SKM-1 (cell line): ENCODE results near the gene ST8SIA5.
"Not testable (repeated sequence)": the region's sequence is repeated elsewhere in the genome, so short reads cannot be mapped to it uniquely, and the experiment has no call there.

Experiments
- DNase-seq: peaks from one replicate; lab custom pipeline; 2025; ENCODE audit not compliant: unreplicated experiment; lab: John Stamatoyannopoulos, UW

ST8SIA5 gene

GRCh38 chr18:46756559-46757201, at the start of gene ST8SIA5:
TSS of gene ST8SIA5 (minus strand) at chr18:46757053. CDS start at chr18:46756508, 545 bp downstream.
- DNase-seq: no peak

GRCh38 chr18:46795945-46796344, 39.1 kb upstream of the ST8SIA5 start:
- not testable (repeated sequence) for DNase-seq

- DNase-seq: no peak
Observed at GRCh38 chr18:46794607-46795006, 37.8 kb upstream of the ST8SIA5 start.

- no peak for DNase-seq
Observed at GRCh38 chr18:46793565-46793964, 36.7 kb upstream of the ST8SIA5 start.

- no peak for DNase-seq
Observed at GRCh38 chr18:46789088-46789487, 32.2 kb upstream of the ST8SIA5 start.

GRCh38 chr18:46787674-46788073, 30.8 kb upstream of the ST8SIA5 start:
- no peak for DNase-seq

GRCh38 chr18:46772357-46772756, 15.5 kb upstream of the ST8SIA5 start:
- peak; percentile 17 for DNase-seq

GRCh38 chr18:46771141-46771540, 14.3 kb upstream of the ST8SIA5 start:
- no peak for DNase-seq

GRCh38 chr18:46770708-46771107, 13.9 kb upstream of the ST8SIA5 start:
- DNase-seq: no peak

GRCh38 chr18:46768166-46768921, 11.5 kb upstream of the ST8SIA5 start:
- DNase-seq: no peak

GRCh38 chr18:46767217-46767616, 10.4 kb upstream of the ST8SIA5 start:
- DNase-seq: no peak

- DNase-seq: no peak
Observed at GRCh38 chr18:46764586-46764985, 7.7 kb upstream of the ST8SIA5 start.

GRCh38 chr18:46761059-46761769, 4.4 kb upstream of the ST8SIA5 start:
- no peak for DNase-seq

GRCh38 chr18:46759890-46760289, 3.0 kb upstream of the ST8SIA5 start:
- no peak for DNase-seq

GRCh38 chr18:46756025-46756558, 761 bp downstream of the ST8SIA5 start:
- DNase-seq: no peak

- no peak for DNase-seq
Observed at GRCh38 chr18:46755315-46756024, 1.4 kb downstream of the ST8SIA5 start.

- no peak for DNase-seq
Observed at GRCh38 chr18:46754661-46755292, 2.1 kb downstream of the ST8SIA5 start.

GRCh38 chr18:46754188-46754587, 2.7 kb downstream of the ST8SIA5 start:
- DNase-seq: no peak

- DNase-seq: no peak
Observed at GRCh38 chr18:46751882-46752281, 5.0 kb downstream of the ST8SIA5 start.

- no peak for DNase-seq
Observed at GRCh38 chr18:46750626-46751025, 6.2 kb downstream of the ST8SIA5 start.

GRCh38 chr18:46748466-46748865, 8.4 kb downstream of the ST8SIA5 start:
- no peak for DNase-seq
